OCI-LY7 (cell line): Measurements from ENCODE around the gene NUP133. TPM values are rescaled to one million over a fixed set of nuclear protein-coding genes. Genes with fewer than 3 reads are reported as not detected.

Experiments used
- BruUV-seq: library from RNA; stranded (reverse); fragments of 400-500 nt; replicated peaks from 2 replicates; lab custom pipeline; 2021; lab: Mats Ljungman, UMichigan
- CTCF ChIA-PET: fragments of 300-600 bp; sonication (Branson Sonifier 250); formaldehyde crosslinking; loops from one replicate; lab custom pipeline; 2022; ENCODE audit warnings: antibody characterized with exemption; ENCODE audit not compliant: unreplicated experiment; lab: Charles Lee
- POLR2A ChIA-PET: fragments of 300-600 bp; sonication (Branson Sonifier 250); formaldehyde crosslinking; loops from one replicate; lab custom pipeline; 2022; ENCODE audit warnings: antibody characterized with exemption; lab: Charles Lee
- DNase-seq: peaks from one replicate; pipeline ENCODE4 v3.0.0-alpha.2; 2015; ENCODE audit warnings: low spot score
- H2AFZ ChIP-seq: fragments of 200-600 bp; sonication (generic), shearing (Covaris generic); 2 replicates; pipeline ENCODE4 v1.6.1; 2014; ENCODE audit warnings: mild to moderate bottlenecking, antibody characterized with exemption, low read length, moderate library complexity
- H3K27ac ChIP-seq: fragments of 200-600 bp; sonication (generic); 2 replicates; pipeline ENCODE4 v1.5.1; 2014; ENCODE audit warnings: mixed run types, low read depth, mild to moderate bottlenecking, moderate library complexity, low read length, inconsistent platforms; ENCODE audit not compliant: poor library complexity, severe bottlenecking
- H3K36me3 ChIP-seq: fragments of 200-600 bp; sonication (generic); 2 replicates; pipeline ENCODE4 v1.6.1; 2014; ENCODE audit warnings: mild to moderate bottlenecking, antibody characterized with exemption, low read length, moderate library complexity, mixed read lengths; ENCODE audit not compliant: insufficient read depth
- H3K4me1 ChIP-seq: fragments of 200-600 bp; sonication (generic); 2 replicates; pipeline ENCODE4 v1.5.1; 2014; ENCODE audit warnings: mild to moderate bottlenecking, low read length; ENCODE audit not compliant: insufficient read depth, poor library complexity, severe bottlenecking
- H3K4me2 ChIP-seq: fragments of 200-600 bp; sonication (generic); 2 replicates; pipeline ENCODE4 v1.6.1; 2014; ENCODE audit warnings: mild to moderate bottlenecking, low read length
- H3K4me3 ChIP-seq: fragments of 200-600 bp; sonication (generic); 2 replicates; pipeline ENCODE4 v1.5.1; 2014; ENCODE audit warnings: mild to moderate bottlenecking, low read depth, low read length; ENCODE audit not compliant: poor library complexity, severe bottlenecking
- H3K79me2 ChIP-seq: fragments of 200-600 bp; sonication (generic); 2 replicates; pipeline ENCODE4 v1.6.1; 2016; ENCODE audit warnings: low read depth, mild to moderate bottlenecking, low read length, moderate library complexity, mixed read lengths; ENCODE audit not compliant: insufficient read depth
- H3K9me2 ChIP-seq: fragments of 200-600 bp; sonication (generic); 2 replicates; pipeline ENCODE4 v1.6.1; 2016; ENCODE audit warnings: mild to moderate bottlenecking, low read length, mixed read lengths; ENCODE audit not compliant: insufficient read depth
- H3K9me3 ChIP-seq: fragments of 200-600 bp; sonication (generic); 2 replicates; pipeline ENCODE4 v1.6.1; 2014; ENCODE audit warnings: mild to moderate bottlenecking, mixed run types, low read length, mixed read lengths
- H4K20me1 ChIP-seq: fragments of 200-600 bp; sonication (generic); 2 replicates; pipeline ENCODE4 v1.6.1; 2014; ENCODE audit warnings: mild to moderate bottlenecking, antibody characterized with exemption, low read length, moderate library complexity, mixed read lengths; ENCODE audit not compliant: insufficient read depth
- CTCF ChIP-seq: fragments of 200-600 bp; sonication (generic); conservative IDR thresholded peaks from 2 replicates; pipeline ENCODE4 v1.5.1; 2014; ENCODE audit warnings: mild to moderate bottlenecking, antibody characterized with exemption, low read length, moderate library complexity, mixed read lengths
- EZH2phosphoT487 ChIP-seq: fragments of 200-600 bp; sonication (generic); IDR thresholded peaks from 2 replicates; pipeline ENCODE4 v1.6.1; 2018; ENCODE audit warnings: low read depth, borderline replicate concordance, mild to moderate bottlenecking, mixed run types, antibody characterized with exemption, low read length, moderate library complexity, mixed read lengths
- intact Hi-C: fragments of 100-400 bp; cut with micrococcal nuclease; formaldehyde crosslinking; loops from one replicate; pipeline ENCODE4 v1.10.0; 2022; ENCODE audit not compliant: unreplicated experiment
- total RNA-seq, 2 experiments: library from RNA; depleted of rRNA in 1 of 2; stranded (reverse); fragments of >200 nt in 1 of 2; shearing (Covaris generic) in 1 of 2; gene quantifications; 2 replicates each; pipeline ENCODE4 v1.2.3, GENCODE V29; 2014 to 2022

NUP133 gene
- total RNA-seq, 2 experiments from 2014 or later: 33.0 to 50.4 TPM

GRCh38 chr1:229550812-229551567 lies 42.8 kb upstream of the NUP133 start:
- H3K27ac ChIP-seq: no peak overlapping the region
- peaks cover 11% of the 10 kb centered on the region; the same call in 1 of the 2 replicates for H3K36me3 ChIP-seq
- ChIA-PET CTCF (no interaction called here), POLR2A (no interaction called here)
- TF ChIP-seq EZH2phosphoT487 (no peak), CTCF (no peak)
- no peaks in the 10 kb centered on the region for H3K79me2 ChIP-seq
- DNase-seq: no peak
- no peaks in the 10 kb centered on the region for H4K20me1 ChIP-seq
- intact Hi-C loops: no loop called here
- H3K9me2 ChIP-seq: no peaks in the 10 kb centered on the region
- no peak overlapping the region for H3K4me2 ChIP-seq
- BruUV-seq: no TSS peak
- H2AFZ ChIP-seq: no peak overlapping the region
- H3K4me3 ChIP-seq: no peak overlapping the region
- no peaks in the 10 kb centered on the region for H3K9me3 ChIP-seq
- no peaks in the 10 kb centered on the region for H3K4me1 ChIP-seq

GRCh38 chr1:229547542-229547941 lies 39.4 kb upstream of the NUP133 start:
- no peak overlapping the region for H3K4me2 ChIP-seq
- no peak overlapping the region for H3K4me3 ChIP-seq
- DNase-seq: no peak
- H3K36me3 ChIP-seq: peaks cover 38% of the 10 kb centered on the region; the same call in 1 of the 2 replicates
- intact Hi-C loops: no loop called here
- TF ChIP-seq CTCF: no peak
- no peak for TF ChIP-seq EZH2phosphoT487
- no peaks in the 10 kb centered on the region for H3K4me1 ChIP-seq
- no peaks in the 10 kb centered on the region for H3K9me2 ChIP-seq
- H3K9me3 ChIP-seq: no peaks in the 10 kb centered on the region
- no peaks in the 10 kb centered on the region for H3K79me2 ChIP-seq
- ChIA-PET CTCF (no interaction called here), POLR2A (interaction anchor here (0.6 to 1.0 kb wide), 3 partner anchors 74 to 1830 kb away, joined by 3 to 5 read pairs (median 3); no protein-coding TSS in a partner anchor)
- no TSS peak for BruUV-seq
- H4K20me1 ChIP-seq: no peaks in the 10 kb centered on the region
- H3K27ac ChIP-seq: no peak overlapping the region
- no peak overlapping the region for H2AFZ ChIP-seq

DNA sequence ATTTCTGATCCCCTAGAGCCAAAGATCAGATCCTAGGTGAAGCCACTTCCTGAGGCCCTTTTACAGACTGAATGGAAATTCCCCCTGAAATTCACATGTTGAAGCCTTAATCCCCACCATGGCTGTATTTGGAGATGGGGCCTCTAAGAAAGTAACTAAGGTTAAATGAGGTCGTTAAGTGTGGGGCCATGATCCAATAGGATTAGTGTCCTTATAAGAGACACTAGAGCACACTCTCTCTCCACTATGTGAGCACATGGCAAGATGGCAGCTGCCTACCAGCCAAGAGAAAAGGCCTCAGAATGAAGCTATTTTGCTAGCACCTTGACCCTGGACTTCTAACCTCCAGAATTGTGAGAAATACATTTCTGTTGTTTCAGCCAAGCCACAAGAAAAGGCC lies 36.4 kb upstream of the NUP133 start:
- H3K4me1 ChIP-seq: no peaks in the 10 kb centered on the region
- no peak for DNase-seq
- no peak overlapping the region for H2AFZ ChIP-seq
- ChIA-PET CTCF (no interaction called here), POLR2A (interaction anchor here (0.7 kb wide), 1 partner anchor 18 kb away, joined by 3 read pairs; no protein-coding TSS in a partner anchor)
- no peak overlapping the region for H3K4me2 ChIP-seq
- no TSS peak for BruUV-seq
- no peaks in the 10 kb centered on the region for H3K9me3 ChIP-seq
- intact Hi-C loops: no loop called here
- H4K20me1 ChIP-seq: no peaks in the 10 kb centered on the region
- H3K4me3 ChIP-seq: no peak overlapping the region
- no peaks in the 10 kb centered on the region for H3K79me2 ChIP-seq
- peaks cover 61% of the 10 kb centered on the region; the same call in 1 of the 2 replicates for H3K36me3 ChIP-seq
- TF ChIP-seq EZH2phosphoT487 (no peak), CTCF (no peak)
- no peak overlapping the region for H3K27ac ChIP-seq
- H3K9me2 ChIP-seq: no peaks in the 10 kb centered on the region
